ENCODE measurements around the gene PADI1.

- TF ChIP-seq ASH2L (IDR thresholded peaks at IDR 0.05; ENCODE audit: low read length): no peak
- TF ChIP-seq, protein P1, sequence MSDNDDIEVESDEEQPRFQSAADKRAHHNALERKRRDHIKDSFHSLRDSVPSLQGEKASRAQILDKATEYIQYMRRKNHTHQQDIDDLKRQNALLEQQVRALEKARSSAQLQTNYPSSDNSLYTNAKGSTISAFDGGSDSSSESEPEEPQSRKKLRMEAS (IDR thresholded peaks at IDR 0.05): no peak
- no peak for TF ChIP-seq EP300 (IDR thresholded peaks at IDR 0.05; ENCODE audit: borderline replicate concordance in 1 of 2, low read depth in 2 of 2, low read length in 2 of 2)
- no peak for TF ChIP-seq CHD2 (IDR thresholded peaks at IDR 0.05; ENCODE audit: low read length)
- TF ChIP-seq, protein P2, sequence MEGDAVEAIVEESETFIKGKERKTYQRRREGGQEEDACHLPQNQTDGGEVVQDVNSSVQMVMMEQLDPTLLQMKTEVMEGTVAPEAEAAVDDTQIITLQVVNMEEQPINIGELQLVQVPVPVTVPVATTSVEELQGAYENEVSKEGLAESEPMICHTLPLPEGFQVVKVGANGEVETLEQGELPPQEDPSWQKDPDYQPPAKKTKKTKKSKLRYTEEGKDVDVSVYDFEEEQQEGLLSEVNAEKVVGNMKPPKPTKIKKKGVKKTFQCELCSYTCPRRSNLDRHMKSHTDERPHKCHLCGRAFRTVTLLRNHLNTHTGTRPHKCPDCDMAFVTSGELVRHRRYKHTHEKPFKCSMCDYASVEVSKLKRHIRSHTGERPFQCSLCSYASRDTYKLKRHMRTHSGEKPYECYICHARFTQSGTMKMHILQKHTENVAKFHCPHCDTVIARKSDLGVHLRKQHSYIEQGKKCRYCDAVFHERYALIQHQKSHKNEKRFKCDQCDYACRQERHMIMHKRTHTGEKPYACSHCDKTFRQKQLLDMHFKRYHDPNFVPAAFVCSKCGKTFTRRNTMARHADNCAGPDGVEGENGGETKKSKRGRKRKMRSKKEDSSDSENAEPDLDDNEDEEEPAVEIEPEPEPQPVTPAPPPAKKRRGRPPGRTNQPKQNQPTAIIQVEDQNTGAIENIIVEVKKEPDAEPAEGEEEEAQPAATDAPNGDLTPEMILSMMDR (IDR thresholded peaks at IDR 0.05; ENCODE audit: control extremely low read depth in 1 of 3, insufficient read depth in 1 of 3, low read depth in 1 of 3, low read length in 3 of 3): no peak
- no peak for TF ChIP-seq CEBPB (IDR thresholded peaks at IDR 0.05; ENCODE audit: low read depth, low read length)
- no peak for TF ChIP-seq EZH2 (IDR thresholded peaks at IDR 0.05; ENCODE audit: low read depth, low read length, severe bottlenecking)
These were observed 45.7 kb downstream of the PADI1 start for GRCh38 chr1:17250601-17251000.
